Tibial nerve (tissue), 4 donors: ENCODE results near the gene TMEM218. TPM values are rescaled to one million over a fixed set of nuclear protein-coding genes. Genes with fewer than 3 reads are reported as not detected.
"Not testable (repeated sequence)": the region's sequence is repeated elsewhere in the genome, so short reads cannot be mapped to it uniquely, and the experiment has no call there.

Experiments
- DNase-seq, 2 donors: peaks; one replicate each; pipeline ENCODE4 v3.0.0-alpha.2; 2019; ENCODE audit warnings: low spot score in 2 of 2
- H3K27ac ChIP-seq, 4 donors: fragments of 200-600 bp; sonication (generic) in 3 of 4; one replicate each; pipeline ENCODE4 v1.5.1; 2017 to 2019; ENCODE audit warnings: mild to moderate bottlenecking in 1 of 4
- H3K27me3 ChIP-seq, 2 donors: fragments of 200-600 bp; sonication (generic) in 1 of 2; one replicate each; pipeline versions ENCODE4 v1.5.1 to v1.6.0; 2017 to 2019
- H3K36me3 ChIP-seq, 3 donors: fragments of 200-600 bp; sonication (generic); one replicate each; pipeline ENCODE4 v1.5.1; 2018 to 2019
- H3K4me1 ChIP-seq, 4 donors: fragments of 200-600 bp; sonication (generic) in 3 of 4; one replicate each; pipeline ENCODE4 v1.5.1; 2017 to 2019
- H3K4me3 ChIP-seq, 4 donors: fragments of 200-600 bp; sonication (generic) in 3 of 4; one replicate each; pipeline ENCODE4 v1.5.1; 2017 to 2019; ENCODE audit warnings: mild to moderate bottlenecking in 1 of 4, moderate library complexity in 1 of 4
- H3K9me3 ChIP-seq, 4 donors: fragments of 200-600 bp; sonication (generic) in 3 of 4; one replicate each; pipeline ENCODE4 v1.5.1; 2017 to 2019
- CTCF ChIP-seq, 5 experiments: fragments of 200-600 bp in 3 of 5; fragments of 450-650 bp in 2 of 5; sonication (generic) in 3 of 5; IDR thresholded peaks; one replicate each; pipeline ENCODE4 v1.5.1; 2016 to 2019; ENCODE audit warnings: antibody characterized with exemption in 5 of 5, mild to moderate bottlenecking in 3 of 5, moderate library complexity in 2 of 5
- EP300 ChIP-seq, 2 donors: sonication (generic); formaldehyde crosslinking; IDR thresholded peaks; one replicate each; pipeline ENCODE4 v1.6.1; 2017; ENCODE audit warnings: antibody characterized with exemption in 2 of 2, mild to moderate bottlenecking in 1 of 2
- POLR2A ChIP-seq, 2 donors: fragments of 450-650 bp; IDR thresholded peaks; one replicate each; pipeline ENCODE4 v1.6.1; 2017; ENCODE audit warnings: antibody characterized with exemption in 2 of 2, mild to moderate bottlenecking in 2 of 2, moderate library complexity in 2 of 2
- WGBS, 2 donors: methylation state at CpG; one replicate each; pipeline ENCODE4 v1.1.5; 2018; 5-methylcytosine and 5-hydroxymethylcytosine counted together
- total RNA-seq, 4 donors: library from RNA; depleted of rRNA; stranded (reverse); fragments of >200 nt; gene quantifications; one replicate each; pipeline ENCODE4 v1.1.0, GENCODE V29; 2016

Gene TMEM218
- total RNA-seq, 4 donors from 2014 or later, result 17.2 to 30.6 (median 20.7) TPM

GRCh38 chr11:125062218-125062930, 49.1 kb downstream of the TMEM218 start:
- peaks cover 0 to 17% (median 12%) of the 10 kb centered on the region in 4 donors for H3K4me1 ChIP-seq
- DNase-seq, result no peak
- no peaks in the 10 kb centered on the region for H3K9me3 ChIP-seq
- H3K27me3 ChIP-seq, result peaks cover 0 to 4% of the 10 kb centered on the region in 2 donors
- H3K4me3 ChIP-seq, result peak overlapping the region; percentile 44 to 66 (median 58)
- peak overlapping the region in 3 of 4 donors; percentile 55 to 81 (median 72) for H3K27ac ChIP-seq
- no peak for TF ChIP-seq CTCF (IDR thresholded peaks at IDR 0.05)
- no peak for TF ChIP-seq POLR2A (IDR thresholded peaks at IDR 0.05)
- TF ChIP-seq EP300 (IDR thresholded peaks at IDR 0.05), result no peak
- no peaks in the 10 kb centered on the region for H3K36me3 ChIP-seq
- WGBS, 2 donors, result 45% methylated on average over 18 to 19 of the region's 19 CpGs

DNA sequence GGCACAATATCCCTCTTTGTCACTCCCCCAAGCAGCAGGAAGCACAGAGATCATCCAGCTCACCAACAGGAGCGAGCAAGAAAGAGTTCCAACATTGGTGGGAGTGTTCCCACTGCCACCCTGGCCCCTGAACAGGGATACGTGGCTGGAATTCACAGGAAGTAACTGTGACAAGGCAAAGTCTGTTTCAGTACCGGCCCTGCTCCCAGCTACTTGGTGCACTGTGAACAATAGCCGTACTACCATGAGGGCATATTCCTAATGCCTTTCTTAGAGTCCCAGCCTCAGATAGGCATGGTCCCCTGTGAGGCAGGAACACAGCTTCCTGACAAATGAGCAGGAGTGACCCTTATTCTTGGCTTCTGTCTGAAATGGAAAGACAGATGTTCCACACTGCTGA, 50.1 kb downstream of the TMEM218 start:
- Histone ChIP-seq H3K36me3 (no peaks in the 10 kb centered on the region), H3K27me3 (no peaks in the 10 kb centered on the region), H3K27ac (no peak overlapping the region), H3K4me1 (peaks cover 0 to 17% (median 12%) of the 10 kb centered on the region in 4 donors), H3K4me3 (no peak overlapping the region), H3K9me3 (no peaks in the 10 kb centered on the region)
- TF ChIP-seq POLR2A (IDR thresholded peaks at IDR 0.05), result no peak
- no peak for TF ChIP-seq EP300 (IDR thresholded peaks at IDR 0.05)
- no peak for TF ChIP-seq CTCF (IDR thresholded peaks at IDR 0.05)
- DNase-seq, result no peak
- WGBS, 2 donors, result 63 to 75% methylated on average over 4 of the region's 4 CpGs

DNA sequence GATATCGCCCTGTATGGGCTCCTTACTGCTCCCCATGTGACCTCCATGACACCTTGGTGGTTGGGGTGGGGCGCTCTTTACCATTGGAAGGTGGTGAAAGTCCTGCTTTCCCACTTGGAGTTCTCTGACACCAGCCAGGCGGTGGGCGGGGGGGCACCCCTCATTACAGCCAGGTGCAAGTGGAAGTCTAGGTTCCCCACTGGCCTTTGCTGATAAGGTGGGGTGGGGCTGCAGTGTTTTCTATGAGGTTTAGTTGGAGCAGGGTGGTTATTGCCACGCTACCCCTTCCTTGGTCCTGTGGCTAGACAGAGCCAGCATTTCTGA, 53.8 kb downstream of the TMEM218 start:
- no peak for DNase-seq
- Histone ChIP-seq H3K27ac (no peak overlapping the region), H3K4me3 (no peak overlapping the region), H3K27me3 (no peaks in the 10 kb centered on the region), H3K9me3 (no peaks in the 10 kb centered on the region), H3K36me3 (no peaks in the 10 kb centered on the region), H3K4me1 (peaks cover 0 to 4% (median 2%) of the 10 kb centered on the region in 4 donors)
- WGBS, 2 donors, result 94 to 98% methylated on average over 5 of the region's 5 CpGs
- TF ChIP-seq CTCF (IDR thresholded peaks at IDR 0.05) (no peak), EP300 (IDR thresholded peaks at IDR 0.05) (no peak), POLR2A (IDR thresholded peaks at IDR 0.05) (no peak)

DNA sequence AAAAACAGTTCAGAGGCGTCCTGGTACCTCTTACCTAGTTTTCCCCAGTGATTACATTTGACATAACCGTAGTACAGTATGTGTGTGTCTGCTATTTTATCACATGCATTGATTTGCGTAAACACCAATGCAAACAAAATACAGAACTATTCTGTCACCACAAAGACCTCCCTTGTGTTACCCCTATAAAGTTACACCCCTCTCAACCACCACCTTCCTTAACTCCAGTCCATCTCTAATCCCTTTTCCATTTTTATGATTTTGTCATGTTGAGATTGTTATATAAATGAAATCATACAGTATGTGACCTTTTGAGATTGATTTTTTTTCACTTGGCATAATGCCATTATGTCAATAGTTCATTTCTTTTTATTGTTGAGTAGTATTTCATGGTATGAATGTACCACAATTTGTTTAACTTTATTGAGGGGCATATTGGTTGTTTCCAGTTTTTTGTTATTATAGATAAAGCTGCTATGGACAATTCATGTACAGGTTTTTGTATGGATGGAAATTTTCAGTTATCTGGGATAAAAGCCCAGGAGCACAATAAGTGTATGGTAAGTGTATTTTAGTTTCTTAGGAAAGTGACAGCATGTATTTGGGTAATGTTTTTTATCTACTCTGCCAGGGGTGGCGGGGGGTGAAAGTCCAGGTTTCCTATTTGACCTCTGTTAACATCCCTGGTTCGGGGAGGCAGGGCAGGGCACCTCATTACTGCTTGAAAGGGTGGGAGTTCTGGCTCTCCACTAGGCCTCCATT, 54.3 kb downstream of the TMEM218 start:
- H3K27ac ChIP-seq, result no peak overlapping the region
- 63 to 74% methylated on average over 5 of the region's 5 CpGs for WGBS, 2 donors
- no peak overlapping the region for H3K4me3 ChIP-seq
- TF ChIP-seq POLR2A (IDR thresholded peaks at IDR 0.05) (no peak), CTCF (IDR thresholded peaks at IDR 0.05) (no peak), EP300 (IDR thresholded peaks at IDR 0.05) (no peak)
- H3K9me3 ChIP-seq, result no peaks in the 10 kb centered on the region
- no peak for DNase-seq
- H3K36me3 ChIP-seq, result no peaks in the 10 kb centered on the region
- no peaks in the 10 kb centered on the region for H3K4me1 ChIP-seq
- H3K27me3 ChIP-seq, result no peaks in the 10 kb centered on the region

DNA sequence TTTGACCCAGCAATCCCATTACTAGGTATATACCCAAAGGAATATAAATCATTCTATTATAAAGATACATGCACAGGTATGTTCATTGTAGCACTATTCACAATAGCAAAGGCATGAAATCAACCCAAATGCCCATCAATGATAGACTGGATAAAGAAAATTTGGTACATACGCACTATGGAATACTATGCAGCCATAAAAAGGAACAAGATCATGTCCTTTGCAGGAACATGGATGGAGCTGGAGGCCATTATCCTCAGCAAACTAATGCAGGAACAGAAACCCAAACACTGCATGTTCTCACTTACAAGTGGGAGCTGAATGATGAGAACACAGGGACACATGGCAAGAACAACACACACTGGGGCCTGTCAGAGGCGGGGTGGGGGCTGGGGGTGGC, 55.3 kb downstream of the TMEM218 start:
- H3K27me3 ChIP-seq, H3K4me1 ChIP-seq, H3K36me3 ChIP-seq, H3K4me3 ChIP-seq, DNase-seq, H3K27ac ChIP-seq, H3K9me3 ChIP-seq: not testable (repeated sequence)
- 99 to 100% methylated on average over 2 of the region's 2 CpGs for WGBS, 2 donors
